ENCODE data around the gene SLC25A33. TPM values are rescaled to one million over a fixed set of nuclear protein-coding genes. Genes with fewer than 3 reads are reported as not detected.

SLC25A33 gene
- total RNA-seq, 1 donor from 2014 or later, result 12.5 TPM

DNA sequence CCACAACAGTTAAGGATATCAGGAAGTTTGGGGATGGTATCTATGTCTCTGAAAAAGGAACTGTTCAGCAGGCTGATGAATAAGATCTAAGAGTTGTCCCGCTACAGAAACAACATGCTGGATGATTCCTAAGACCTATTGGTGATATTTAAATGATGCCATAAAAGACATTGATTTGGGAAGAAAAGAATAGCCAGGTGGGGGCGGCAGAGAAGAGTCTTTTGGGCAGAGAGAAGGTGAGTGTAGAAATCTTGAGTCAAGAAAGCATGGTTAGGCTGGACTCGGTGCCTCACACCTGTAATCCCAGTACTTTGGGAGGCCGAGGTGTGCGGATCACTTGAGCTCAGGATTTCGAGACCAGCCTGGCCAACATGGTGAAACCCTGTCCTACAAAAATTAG is 37.6 kb downstream of the SLC25A33 start:
- Mint-ChIP-seq H3K27me3 (ENCODE audit: insufficient read depth) (no peaks in the 10 kb centered on the region), H3K9me3 (no peaks in the 10 kb centered on the region), H3K27ac (no peak overlapping the region), H3K4me1 (ENCODE audit: low read depth) (no peaks in the 10 kb centered on the region), H3K36me3 (ENCODE audit: low read depth) (peaks cover 32% of the 10 kb centered on the region), H3K4me3 (no peak overlapping the region)
- intact Hi-C loops (cut with micrococcal nuclease), result no loop called here
- no peak for DNase-seq (ENCODE audit: low spot score)

DNA sequence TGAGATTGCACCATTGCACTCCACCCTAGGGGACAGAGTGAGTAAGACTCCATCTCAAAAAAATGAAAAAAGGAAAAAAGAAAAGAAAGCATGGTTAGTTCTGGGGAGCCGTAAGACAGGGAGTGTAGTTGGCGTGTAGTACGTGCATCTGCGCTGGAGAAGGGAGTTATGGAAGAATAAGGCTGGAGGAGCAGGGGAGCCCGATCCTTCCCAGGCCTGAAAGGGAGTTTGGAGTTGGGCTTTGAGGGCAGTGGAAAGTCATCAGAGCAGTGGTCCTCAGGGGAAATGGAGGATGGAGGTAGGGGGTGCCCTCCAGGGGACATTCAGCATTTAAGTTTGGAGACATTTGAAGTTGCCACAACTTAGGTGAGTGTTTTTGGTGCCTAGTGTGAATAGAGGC is 38.2 kb downstream of the SLC25A33 start:
- intact Hi-C loops (cut with micrococcal nuclease), result no loop called here
- DNase-seq (ENCODE audit: low spot score), result no peak
- peaks cover 29% of the 10 kb centered on the region for H3K36me3 Mint-ChIP-seq (ENCODE audit: low read depth)
- H3K9me3 Mint-ChIP-seq, result no peaks in the 10 kb centered on the region
- H3K4me1 Mint-ChIP-seq (ENCODE audit: low read depth), result no peaks in the 10 kb centered on the region
- no peak overlapping the region for H3K27ac Mint-ChIP-seq
- H3K4me3 Mint-ChIP-seq, result no peak overlapping the region
- H3K27me3 Mint-ChIP-seq (ENCODE audit: insufficient read depth), result no peaks in the 10 kb centered on the region

GRCh38 chr1:9580942-9581341 is 41.7 kb downstream of the SLC25A33 start:
- no peak overlapping the region for H3K4me3 Mint-ChIP-seq
- H3K9me3 Mint-ChIP-seq, result no peaks in the 10 kb centered on the region
- peaks cover 19% of the 10 kb centered on the region for H3K36me3 Mint-ChIP-seq (ENCODE audit: low read depth)
- no peaks in the 10 kb centered on the region for H3K27me3 Mint-ChIP-seq (ENCODE audit: insufficient read depth)
- no peak overlapping the region for H3K27ac Mint-ChIP-seq
- intact Hi-C loops (cut with micrococcal nuclease), result no loop called here
- DNase-seq (ENCODE audit: low spot score), result no peak
- H3K4me1 Mint-ChIP-seq (ENCODE audit: low read depth), result no peaks in the 10 kb centered on the region

- no peaks in the 10 kb centered on the region for H3K9me3 Mint-ChIP-seq
- H3K4me3 Mint-ChIP-seq, result no peak overlapping the region
- H3K27ac Mint-ChIP-seq, result no peak overlapping the region
- DNase-seq (ENCODE audit: low spot score), result no peak
- H3K4me1 Mint-ChIP-seq (ENCODE audit: low read depth), result peaks cover 20% of the 10 kb centered on the region
- H3K27me3 Mint-ChIP-seq (ENCODE audit: insufficient read depth), result no peaks in the 10 kb centered on the region
- intact Hi-C loops (cut with micrococcal nuclease), result loop anchor here (5.0 kb wide), 1 partner anchor 89 kb away; no protein-coding TSS in a partner anchor
- H3K36me3 Mint-ChIP-seq (ENCODE audit: low read depth), result peaks cover 6% of the 10 kb centered on the region
Observed at GRCh38 chr1:9586147-9586766, 47.0 kb downstream of the SLC25A33 start.

DNA sequence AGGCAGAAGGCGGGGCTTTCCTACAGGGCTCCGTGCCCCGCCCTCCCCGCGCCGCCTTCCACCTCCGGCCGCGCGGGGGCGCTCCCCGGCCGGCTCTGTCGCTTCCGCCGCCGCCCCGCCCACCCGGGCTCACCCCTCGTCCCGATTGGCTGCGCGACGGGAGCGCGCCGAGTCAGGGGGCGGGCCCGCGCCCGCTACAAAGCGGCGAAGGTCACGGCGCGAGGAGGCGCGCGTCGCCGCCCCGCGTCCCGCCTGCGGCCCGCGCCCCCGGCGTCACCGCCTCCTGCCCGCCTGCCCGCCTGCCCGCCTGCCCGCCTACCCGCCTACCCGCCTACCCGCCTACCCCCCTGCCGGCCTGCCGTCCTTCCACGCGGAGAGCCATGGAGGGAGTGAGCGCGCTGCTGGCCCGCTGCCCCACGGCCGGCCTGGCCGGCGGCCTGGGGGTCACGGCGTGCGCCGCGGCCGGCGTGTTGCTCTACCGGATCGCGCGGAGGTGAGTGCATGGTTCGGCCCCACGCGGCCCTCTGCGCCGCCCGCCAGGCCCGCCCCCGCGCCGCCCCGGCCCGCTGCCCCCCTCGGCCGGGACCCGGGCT is 49.4 kb downstream of the SLC25A33 start, which contains the start of gene TMEM201:
Gene TMEM201 (plus strand): TSS at position 361 of the 593 bp plus-strand sequence. CDS start 20 bp downstream, at position 381.
- Mint-ChIP-seq H3K4me3 (peak within 1 kb of the TSS; percentile 72), H3K27ac (peak within 1 kb of the TSS; percentile 48)
- DNase-seq (ENCODE audit: low spot score), result peak; percentile 94

GRCh38 chr1:9589144-9589718 is 50.0 kb downstream of the SLC25A33 start:
- H3K27me3 Mint-ChIP-seq (ENCODE audit: insufficient read depth), result no peaks in the 10 kb centered on the region
- peak overlapping the region; percentile 48 for H3K27ac Mint-ChIP-seq
- no peaks in the 10 kb centered on the region for H3K9me3 Mint-ChIP-seq
- peak overlapping the region; percentile 72 for H3K4me3 Mint-ChIP-seq
- peaks cover 4% of the 10 kb centered on the region for H3K36me3 Mint-ChIP-seq (ENCODE audit: low read depth)
- H3K4me1 Mint-ChIP-seq (ENCODE audit: low read depth), result peaks cover 31% of the 10 kb centered on the region
- DNase-seq (ENCODE audit: low spot score), result peak; percentile 33
- intact Hi-C loops (cut with micrococcal nuclease), result loop anchor here (2.0 to 5.0 kb wide), 4 partner anchors 38 to 322 kb away; partner anchors contain the start of gene CTNNBIP1

More for the DNA sequence above, 49.4 kb downstream of the SLC25A33 start, which contains the start of gene TMEM201:
- Mint-ChIP-seq H3K36me3 (ENCODE audit: low read depth) (peaks cover 4% of the 10 kb centered on the region), H3K9me3 (no peaks in the 10 kb centered on the region), H3K27me3 (ENCODE audit: insufficient read depth) (no peaks in the 10 kb centered on the region), H3K4me1 (ENCODE audit: low read depth) (peaks cover 30% of the 10 kb centered on the region)
- intact Hi-C loops (cut with micrococcal nuclease), result loop anchor here (1.0 to 5.0 kb wide), 8 partner anchors 38 to 444 kb away; partner anchors contain the start of genes CTNNBIP1, SLC25A33 and UBE4B

DNA sequence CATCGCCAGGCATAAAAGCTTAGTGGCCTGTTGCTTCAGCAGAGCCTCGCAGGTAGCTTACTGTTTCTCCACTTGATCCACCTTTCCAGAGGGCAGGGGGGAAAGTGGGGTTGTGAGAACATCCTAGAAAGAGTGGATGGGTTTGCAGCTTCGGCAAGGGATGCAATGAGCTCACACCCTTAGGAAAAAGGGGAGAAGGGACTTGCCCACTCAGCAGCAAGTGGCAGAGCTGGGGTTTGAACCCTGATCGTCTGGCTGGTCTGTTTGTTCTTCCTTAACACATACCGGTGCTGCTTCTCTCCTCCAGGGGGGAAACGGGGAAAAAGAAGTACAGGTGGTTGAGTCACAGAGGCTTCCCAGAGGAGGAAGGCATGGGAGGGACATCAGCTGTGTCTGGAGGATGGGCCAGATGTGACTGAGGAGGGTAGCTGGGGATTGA is 50.5 kb downstream of the SLC25A33 start:
- Mint-ChIP-seq H3K36me3 (ENCODE audit: low read depth) (peaks cover 4% of the 10 kb centered on the region), H3K27me3 (ENCODE audit: insufficient read depth) (no peaks in the 10 kb centered on the region), H3K27ac (peak overlapping the region; percentile 48), H3K9me3 (no peaks in the 10 kb centered on the region), H3K4me1 (ENCODE audit: low read depth) (peaks cover 31% of the 10 kb centered on the region), H3K4me3 (peak overlapping the region; percentile 72)
- intact Hi-C loops (cut with micrococcal nuclease), result loop anchor here (2.0 to 5.0 kb wide), 4 partner anchors 37 to 321 kb away; partner anchors contain the start of gene CTNNBIP1
- no peak for DNase-seq (ENCODE audit: low spot score)

- Mint-ChIP-seq H3K9me3 (no peaks in the 10 kb centered on the region), H3K36me3 (ENCODE audit: low read depth) (peaks cover 4% of the 10 kb centered on the region), H3K27ac (no peak overlapping the region), H3K4me3 (peak overlapping the region; percentile 72), H3K4me1 (ENCODE audit: low read depth) (peaks cover 31% of the 10 kb centered on the region), H3K27me3 (ENCODE audit: insufficient read depth) (no peaks in the 10 kb centered on the region)
- intact Hi-C loops (cut with micrococcal nuclease), result no loop called here
- DNase-seq (ENCODE audit: low spot score), result no peak
Observed at GRCh38 chr1:9590201-9590600, 50.9 kb downstream of the SLC25A33 start.

DNA sequence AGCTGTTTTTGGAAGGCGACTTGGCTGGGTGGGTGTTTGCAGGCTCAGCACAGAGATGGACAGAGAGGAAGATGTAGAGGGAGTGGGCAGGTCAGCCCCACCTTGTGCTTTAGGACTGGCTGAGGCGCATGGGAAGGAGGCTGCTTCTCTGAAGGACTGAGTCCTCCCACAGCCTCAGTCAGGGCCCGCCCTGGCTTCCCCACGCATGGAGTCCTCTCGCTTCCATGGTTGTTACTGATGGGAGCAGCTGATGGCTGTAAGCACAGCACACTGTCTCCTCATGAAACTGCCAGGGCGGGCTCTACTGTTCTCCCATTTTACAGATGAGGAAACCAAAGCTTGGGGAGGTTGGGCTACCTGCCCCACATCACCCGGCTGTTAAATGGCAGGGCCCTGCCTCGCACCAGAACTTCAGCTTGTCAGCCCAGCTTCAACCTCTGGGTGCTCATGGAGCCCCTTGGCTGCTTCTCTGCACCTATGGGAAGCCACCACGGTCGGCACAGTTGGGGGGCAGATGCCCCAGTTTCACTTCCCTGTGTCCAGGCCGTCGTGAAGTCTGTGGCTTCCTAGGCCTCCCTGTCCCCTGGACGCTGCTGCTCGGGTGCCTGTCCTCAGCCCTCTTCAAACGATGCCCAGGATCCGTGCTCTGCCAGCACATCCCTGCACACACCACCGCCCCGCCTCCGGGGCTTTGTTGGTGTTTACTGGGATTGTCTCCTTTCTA is 51.8 kb downstream of the SLC25A33 start:
- no peak for DNase-seq (ENCODE audit: low spot score)
- H3K4me3 Mint-ChIP-seq, result peak overlapping the region; percentile 72
- H3K27me3 Mint-ChIP-seq (ENCODE audit: insufficient read depth), result no peaks in the 10 kb centered on the region
- H3K36me3 Mint-ChIP-seq (ENCODE audit: low read depth), result peaks cover 4% of the 10 kb centered on the region
- no peaks in the 10 kb centered on the region for H3K9me3 Mint-ChIP-seq
- intact Hi-C loops (cut with micrococcal nuclease), result no loop called here
- peaks cover 31% of the 10 kb centered on the region for H3K4me1 Mint-ChIP-seq (ENCODE audit: low read depth)
- H3K27ac Mint-ChIP-seq, result peak overlapping the region; percentile 53

- Mint-ChIP-seq H3K27ac (no peak overlapping the region), H3K27me3 (ENCODE audit: insufficient read depth) (no peaks in the 10 kb centered on the region), H3K9me3 (no peaks in the 10 kb centered on the region), H3K36me3 (ENCODE audit: low read depth) (peaks cover 4% of the 10 kb centered on the region), H3K4me1 (ENCODE audit: low read depth) (peaks cover 31% of the 10 kb centered on the region), H3K4me3 (peak overlapping the region; percentile 45)
- intact Hi-C loops (cut with micrococcal nuclease), result no loop called here
- DNase-seq (ENCODE audit: low spot score), result no peak
Observed at GRCh38 chr1:9591669-9592509, 52.6 kb downstream of the SLC25A33 start.

GRCh38 chr1:9592510-9593075 is 53.3 kb downstream of the SLC25A33 start:
- H3K9me3 Mint-ChIP-seq, result no peaks in the 10 kb centered on the region
- intact Hi-C loops (cut with micrococcal nuclease), result no loop called here
- no peak overlapping the region for H3K27ac Mint-ChIP-seq
- peaks cover 4% of the 10 kb centered on the region for H3K36me3 Mint-ChIP-seq (ENCODE audit: low read depth)
- H3K27me3 Mint-ChIP-seq (ENCODE audit: insufficient read depth), result no peaks in the 10 kb centered on the region
- no peak for DNase-seq (ENCODE audit: low spot score)
- no peak overlapping the region for H3K4me3 Mint-ChIP-seq
- H3K4me1 Mint-ChIP-seq (ENCODE audit: low read depth), result peaks cover 31% of the 10 kb centered on the region

- Mint-ChIP-seq H3K4me3 (no peak overlapping the region), H3K36me3 (ENCODE audit: low read depth) (peaks cover 4% of the 10 kb centered on the region), H3K4me1 (ENCODE audit: low read depth) (peaks cover 27% of the 10 kb centered on the region), H3K27ac (no peak overlapping the region), H3K9me3 (no peaks in the 10 kb centered on the region), H3K27me3 (ENCODE audit: insufficient read depth) (no peaks in the 10 kb centered on the region)
- intact Hi-C loops (cut with micrococcal nuclease), result no loop called here
- DNase-seq (ENCODE audit: low spot score), result no peak
Observed at GRCh38 chr1:9593147-9593491, 53.9 kb downstream of the SLC25A33 start.

Measured in activated T-helper 1 cell treated with anti-CD3 and anti-CD28 coated beads, Interleukin-12 subunit alpha, Interleukin-12 subunit beta, Interleukin-2, Interleukin-4 antibody, amounts not matched to agents 30 ng/mL and 10 ng/mL and 1 ng/mL, durations not matched to agents 14 hours and 24 hours and 36 hours (primary cell).